AG09319 (cell line): Measurements from ENCODE around the gene FZR1.
A peak's percentile ranks its signal among the peaks of the same experiment; 100 is the strongest.

Source experiments
- DNase-seq: peaks from one replicate; pipeline ENCODE4 v3.0.0-alpha.2; 2010; ENCODE audit warnings: low read depth; ENCODE audit errors: extremely low read depth
- CTCF ChIP-seq: IDR thresholded peaks from 2 replicates; pipeline ENCODE4 v1.5.1; 2011; ENCODE audit warnings: low read depth, mild to moderate bottlenecking, inconsistent platforms, low read length, moderate library complexity

The FZR1 gene

DNA sequence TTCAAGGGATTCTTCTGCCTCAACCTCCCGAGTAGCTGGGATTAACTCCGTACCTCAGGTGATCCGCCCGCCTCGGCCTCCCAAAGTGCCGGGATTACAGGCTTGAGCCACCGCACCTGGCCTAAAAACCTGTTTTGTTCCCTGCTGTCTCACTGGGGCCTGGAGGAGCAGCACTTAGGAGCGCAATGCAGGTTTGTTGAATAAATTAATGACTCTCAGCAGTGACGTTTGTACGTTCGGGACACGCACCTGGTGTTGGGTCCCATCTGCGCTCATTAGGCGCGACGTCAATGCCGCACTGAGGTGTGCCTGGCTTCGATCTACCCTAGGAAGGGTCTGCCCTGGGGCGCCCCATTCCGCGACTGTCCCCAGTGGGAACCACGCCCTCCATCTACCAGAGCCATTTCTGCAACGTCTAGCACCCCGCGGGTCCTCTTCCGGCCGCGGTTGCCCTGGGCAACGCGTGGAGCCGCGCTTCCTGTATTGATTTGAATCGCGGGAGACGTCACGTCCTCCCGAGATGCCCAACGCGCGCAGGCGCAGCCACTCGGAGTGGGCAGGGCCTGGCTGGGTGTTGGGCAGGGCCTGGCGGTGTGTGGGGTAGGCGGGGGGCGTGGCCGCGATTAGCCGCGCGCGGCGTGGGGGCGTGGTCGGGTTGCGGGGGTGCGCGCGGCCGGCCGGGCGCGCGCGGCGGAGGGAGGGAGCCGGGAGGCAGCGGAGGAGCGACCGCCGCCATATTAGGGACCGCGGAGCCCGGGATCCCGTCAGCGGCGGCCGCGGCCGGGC is at the start of gene FZR1:
TSS of gene FZR1 (plus strand) at position 714 of the 786 bp plus-strand sequence. CDS start 16,679 bp downstream, outside the sequence.
- TF ChIP-seq CTCF = peak; percentile 11; the same call in 1 of the 2 replicates
- DNase-seq = peak; percentile 97

- no peak for TF ChIP-seq CTCF
- no peak for DNase-seq
Measured at GRCh38 chr19:3456925-3457527, 49.1 kb upstream of the FZR1 start.

- no peak for TF ChIP-seq CTCF
- DNase-seq = no peak
Measured at GRCh38 chr19:3457528-3458228, 48.4 kb upstream of the FZR1 start.

DNA sequence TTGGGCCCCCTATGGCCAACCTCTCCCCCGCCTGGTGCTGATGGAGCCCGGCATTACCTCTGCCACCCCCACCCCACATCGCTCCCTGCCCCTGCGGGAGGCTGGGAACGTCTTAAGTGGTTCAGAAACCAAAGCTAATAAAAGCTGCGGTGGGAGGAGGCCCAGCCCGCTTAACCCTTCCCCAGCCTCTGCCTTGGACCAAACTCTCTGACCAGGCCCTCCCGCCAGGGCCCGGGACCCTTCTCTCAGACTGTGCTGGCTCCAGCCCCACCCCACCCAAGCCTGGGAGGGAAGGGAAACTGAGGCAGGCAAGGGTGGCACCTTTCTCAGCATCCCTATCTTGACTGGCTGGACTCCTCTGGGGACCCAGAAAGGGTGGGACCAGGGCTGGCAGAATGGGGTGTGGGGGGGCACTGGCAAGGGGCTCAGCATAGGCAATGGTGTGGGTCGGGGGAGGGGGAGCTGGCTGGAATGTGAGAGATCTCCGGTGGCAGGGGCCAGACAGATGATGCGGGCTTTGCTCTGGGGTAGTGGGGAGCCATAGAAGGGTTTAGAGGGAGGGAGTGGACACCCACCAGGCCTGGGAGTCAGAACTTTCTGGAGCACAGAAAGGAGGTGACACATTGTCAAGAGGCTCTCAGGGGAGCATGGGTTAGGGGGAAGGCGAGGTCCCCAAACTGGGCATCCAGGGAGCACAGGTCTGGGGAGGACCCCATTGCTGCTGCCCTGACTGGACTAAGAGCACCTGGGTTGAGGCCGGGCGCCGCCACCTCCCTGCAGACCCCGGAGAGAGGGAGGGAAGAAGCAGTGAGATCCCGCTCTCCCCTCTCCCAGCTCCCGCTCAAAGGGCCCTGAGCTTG is 47.7 kb upstream of the FZR1 start:
- DNase-seq = no peak
- no peak for TF ChIP-seq CTCF

- DNase-seq = peak; percentile 69
- no peak for TF ChIP-seq CTCF
Measured at GRCh38 chr19:3459089-3459881, 46.8 kb upstream of the FZR1 start.

DNA sequence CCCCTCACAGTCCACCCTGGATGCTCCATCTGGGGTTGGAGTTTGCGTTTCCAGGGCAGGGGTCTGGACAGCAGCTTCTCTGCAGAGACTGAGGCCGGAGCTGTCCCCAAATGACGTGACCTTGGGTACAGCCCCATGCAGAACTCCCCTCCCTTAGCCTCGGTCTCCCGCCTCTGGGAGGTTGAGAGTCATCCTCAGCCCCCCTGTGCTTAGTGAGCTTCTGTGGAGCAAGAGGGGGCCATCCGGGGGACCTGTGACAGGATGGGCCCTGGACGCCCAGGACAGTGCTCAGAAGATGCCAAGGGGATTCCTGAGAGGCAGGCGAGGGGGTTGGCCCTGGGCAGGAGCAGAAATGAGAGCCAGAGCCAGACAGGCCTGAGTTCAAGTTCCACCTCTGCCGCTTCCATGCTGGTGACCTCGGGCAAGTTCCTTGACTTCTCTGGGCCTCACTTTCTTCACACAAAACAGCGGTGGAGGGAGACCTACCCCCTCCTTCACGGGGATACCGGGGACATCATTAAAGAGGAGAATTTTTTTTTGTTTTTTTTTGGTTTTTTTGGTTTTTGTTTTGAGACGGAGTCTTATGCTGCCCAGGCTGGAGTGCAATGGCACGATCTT is 46.0 kb upstream of the FZR1 start:
- no peak for DNase-seq
- TF ChIP-seq CTCF = no peak
